Large intestine (tissue), 12 donors: ENCODE results near the gene BACE1-AS. TPM values are rescaled to one million over a fixed set of nuclear protein-coding genes. Genes with fewer than 3 reads are reported as not detected.
"Not testable (repeated sequence)": the region's sequence is repeated elsewhere in the genome, so short reads cannot be mapped to it uniquely, and the experiment has no call there.

Source experiments
- DNase-seq, 2 donors: peaks; one replicate each; pipeline versions ENCODE4 v3.0.0 to v3.0.0-alpha.2; 2013
- H3K27ac ChIP-seq: one replicate; pipeline ENCODE4 v1.5.1; 2013; ENCODE audit warnings: low read length
- H3K27me3 ChIP-seq: 2 replicates; pipeline ENCODE4 v1.6.1; 2013; ENCODE audit warnings: low read length; ENCODE audit not compliant: control insufficient read depth, insufficient read depth
- H3K36me3 ChIP-seq: 2 replicates; pipeline ENCODE4 v1.6.1; 2013; ENCODE audit warnings: low read length; ENCODE audit not compliant: control insufficient read depth, insufficient read depth
- H3K4me1 ChIP-seq: one replicate; pipeline ENCODE4 v1.6.1; 2013; ENCODE audit warnings: low read length; ENCODE audit not compliant: control insufficient read depth, insufficient read depth
- H3K4me3 ChIP-seq: one replicate; pipeline ENCODE4 v1.5.1; 2013; ENCODE audit warnings: low read length
- H3K9me3 ChIP-seq: one replicate; pipeline ENCODE4 v1.6.1; 2013; ENCODE audit warnings: mild to moderate bottlenecking, low read depth, low read length, moderate library complexity; ENCODE audit not compliant: control insufficient read depth
- WGBS: methylation state at CpG from one replicate; pipeline ENCODE4 v1.1.5; 2013; ENCODE audit warnings: low lambda C conversion rate; ENCODE audit not compliant: insufficient coverage; 5-methylcytosine and 5-hydroxymethylcytosine counted together
- long read RNA-seq, 11 donors: transcript quantifications; one replicate each; lab custom pipeline, GENCODE V29; 2026
- polyA plus RNA-seq: library from polyadenylated mRNA; unstranded; fragments of 120-200 nt; gene quantifications from one replicate; pipeline ENCODE4 v1.2.1, GENCODE V29; 2013

Gene BACE1-AS
- polyA plus RNA-seq: 14.9 TPM
- long read RNA-seq, donor 1, transcript BACE1-AS-202 (1 exons, 774 nt): major isoform, 6 of 6 reads
- long read RNA-seq, donor 1, partial matches to known transcripts: 0 of 6 reads
- long read RNA-seq, donor 1, other reads (novel, unspliced or antisense): 0 of 6 reads
- long read RNA-seq, donor 2, partial matches to known transcripts: 0 of 4 reads
- long read RNA-seq, donor 2, other reads (novel, unspliced or antisense): 0 of 4 reads
- long read RNA-seq, donor 3: 0 reads
- long read RNA-seq, donor 4, partial matches to known transcripts: 0 of 1 reads
- long read RNA-seq, donor 4, other reads (novel, unspliced or antisense): 0 of 1 reads
- long read RNA-seq, donor 5, partial matches to known transcripts: 0 of 3 reads
- long read RNA-seq, donor 5, other reads (novel, unspliced or antisense): 0 of 3 reads
- long read RNA-seq, donor 6, transcript BACE1-AS-202 (1 exons, 774 nt): major isoform, 17 of 17 reads
- long read RNA-seq, donor 6, partial matches to known transcripts: 0 of 17 reads
- long read RNA-seq, donor 6, other reads (novel, unspliced or antisense): 0 of 17 reads
- long read RNA-seq, donor 7, transcript BACE1-AS-202 (1 exons, 774 nt): major isoform, 5 of 5 reads
- long read RNA-seq, donor 7, partial matches to known transcripts: 0 of 5 reads
- long read RNA-seq, donor 7, other reads (novel, unspliced or antisense): 0 of 5 reads
- long read RNA-seq, donor 8, transcript BACE1-AS-202 (1 exons, 774 nt): major isoform, 6 of 6 reads
- long read RNA-seq, donor 8, partial matches to known transcripts: 0 of 6 reads
- long read RNA-seq, donor 8, other reads (novel, unspliced or antisense): 0 of 6 reads
- long read RNA-seq, donor 9, partial matches to known transcripts: 0 of 3 reads
- long read RNA-seq, donor 9, other reads (novel, unspliced or antisense): 0 of 3 reads
- long read RNA-seq, donor 10, transcript BACE1-AS-202 (1 exons, 774 nt): major isoform, 6 of 6 reads
- long read RNA-seq, donor 10, partial matches to known transcripts: 0 of 6 reads
- long read RNA-seq, donor 10, other reads (novel, unspliced or antisense): 0 of 6 reads
- long read RNA-seq, donor 11, transcript BACE1-AS-202 (1 exons, 774 nt): major isoform, 5 of 5 reads
- long read RNA-seq, donor 11, partial matches to known transcripts: 0 of 5 reads
- long read RNA-seq, donor 11, other reads (novel, unspliced or antisense): 0 of 5 reads

- peaks cover 16% of the 10 kb centered on the region for H3K4me1 ChIP-seq
- WGBS: 100% methylated on average over 1 of the region's 8 CpGs
- DNase-seq: no peak
- no peak within 1 kb of the TSS for H3K27ac ChIP-seq
- no peaks in the 10 kb centered on the region for H3K9me3 ChIP-seq
- H3K36me3 ChIP-seq: peaks cover 59% of the 10 kb centered on the region
- H3K4me3 ChIP-seq: no peak within 1 kb of the TSS
- H3K27me3 ChIP-seq: no peaks in the 10 kb centered on the region
Observed at GRCh38 chr11:117290809-117291396, at the start of gene BACE1-AS. TSS of gene BACE1-AS (plus strand) at chr11:117291346.

- no peaks in the 10 kb centered on the region for H3K27me3 ChIP-seq
- no peak overlapping the region for H3K27ac ChIP-seq
- DNase-seq: no peak
- no peak overlapping the region for H3K4me3 ChIP-seq
- no peaks in the 10 kb centered on the region for H3K9me3 ChIP-seq
- no peaks in the 10 kb centered on the region for H3K4me1 ChIP-seq
- H3K36me3 ChIP-seq: peaks cover 55% of the 10 kb centered on the region
- 100% methylated on average over 2 of the region's 4 CpGs for WGBS
Observed at GRCh38 chr11:117248341-117248740, 42.8 kb upstream of the BACE1-AS start.

- H3K27ac ChIP-seq: no peak overlapping the region
- no peaks in the 10 kb centered on the region for H3K4me1 ChIP-seq
- H3K27me3 ChIP-seq: no peaks in the 10 kb centered on the region
- H3K36me3 ChIP-seq: peaks cover 53% of the 10 kb centered on the region
- H3K9me3 ChIP-seq: no peaks in the 10 kb centered on the region
- DNase-seq: no peak
- no peak overlapping the region for H3K4me3 ChIP-seq
- no CpG with 5 or more reads among the region's 4 CpGs for WGBS
Observed at GRCh38 chr11:117249571-117249970, 41.6 kb upstream of the BACE1-AS start.

- Histone ChIP-seq H3K27me3 (no peaks in the 10 kb centered on the region), H3K27ac (no peak overlapping the region), H3K9me3 (no peaks in the 10 kb centered on the region), H3K4me1 (no peaks in the 10 kb centered on the region), H3K4me3 (no peak overlapping the region), H3K36me3 (peaks cover 45% of the 10 kb centered on the region)
- WGBS: 79% methylated on average over 3 of the region's 10 CpGs
- no peak for DNase-seq
Observed at GRCh38 chr11:117251506-117251905, 39.6 kb upstream of the BACE1-AS start.

GRCh38 chr11:117255966-117256365, 35.2 kb upstream of the BACE1-AS start:
- 100% methylated on average over 1 of the region's 3 CpGs for WGBS
- no peak for DNase-seq

GRCh38 chr11:117256573-117256972, 34.6 kb upstream of the BACE1-AS start:
- DNase-seq: no peak
- Histone ChIP-seq H3K36me3 (peaks cover 30% of the 10 kb centered on the region), H3K4me3 (no peak overlapping the region), H3K27ac (no peak overlapping the region), H3K9me3 (no peaks in the 10 kb centered on the region), H3K4me1 (no peaks in the 10 kb centered on the region), H3K27me3 (no peaks in the 10 kb centered on the region)
- WGBS: no CpG with 5 or more reads among the region's 2 CpGs

More at GRCh38 chr11:117255966-117256365, 35.2 kb upstream of the BACE1-AS start:
- H3K9me3 ChIP-seq: no peaks in the 10 kb centered on the region
- H3K4me1 ChIP-seq: no peaks in the 10 kb centered on the region
- no peaks in the 10 kb centered on the region for H3K27me3 ChIP-seq
- no peak overlapping the region for H3K27ac ChIP-seq
- no peak overlapping the region for H3K4me3 ChIP-seq
- peaks cover 30% of the 10 kb centered on the region for H3K36me3 ChIP-seq

GRCh38 chr11:117258576-117258975, 32.6 kb upstream of the BACE1-AS start:
- no peak overlapping the region for H3K4me3 ChIP-seq
- DNase-seq: no peak
- 81% methylated on average over 2 of the region's 2 CpGs for WGBS
- peaks cover 25% of the 10 kb centered on the region for H3K36me3 ChIP-seq
- no peaks in the 10 kb centered on the region for H3K4me1 ChIP-seq
- H3K27ac ChIP-seq: no peak overlapping the region
- H3K9me3 ChIP-seq: no peaks in the 10 kb centered on the region
- no peaks in the 10 kb centered on the region for H3K27me3 ChIP-seq

GRCh38 chr11:117259417-117259816, 31.7 kb upstream of the BACE1-AS start:
- DNase-seq: no peak
- Histone ChIP-seq H3K9me3 (no peaks in the 10 kb centered on the region), H3K27ac (no peak overlapping the region), H3K4me1 (no peaks in the 10 kb centered on the region), H3K36me3 (peaks cover 19% of the 10 kb centered on the region), H3K27me3 (no peaks in the 10 kb centered on the region), H3K4me3 (no peak overlapping the region)
- no CpG with 5 or more reads among the region's 1 CpG for WGBS

- peaks cover 16% of the 10 kb centered on the region for H3K36me3 ChIP-seq
Observed at GRCh38 chr11:117264624-117265323, 26.4 kb upstream of the BACE1-AS start.

More at GRCh38 chr11:117264624-117265323, 26.4 kb upstream of the BACE1-AS start:
- not testable (repeated sequence) for H3K27ac ChIP-seq, H3K4me1 ChIP-seq, H3K27me3 ChIP-seq, H3K9me3 ChIP-seq, DNase-seq, H3K4me3 ChIP-seq
- 96% methylated on average over 4 of the region's 7 CpGs for WGBS
